NCI-H446 treated with DMSO at 0.1 percent for 48 hours (cell line): ENCODE results near the gene SPATA20.

ENCODE experiments used
- DNase-seq: peaks from one replicate; lab custom pipeline; 2025; lab: John Stamatoyannopoulos, UW

SPATA20 gene

DNA sequence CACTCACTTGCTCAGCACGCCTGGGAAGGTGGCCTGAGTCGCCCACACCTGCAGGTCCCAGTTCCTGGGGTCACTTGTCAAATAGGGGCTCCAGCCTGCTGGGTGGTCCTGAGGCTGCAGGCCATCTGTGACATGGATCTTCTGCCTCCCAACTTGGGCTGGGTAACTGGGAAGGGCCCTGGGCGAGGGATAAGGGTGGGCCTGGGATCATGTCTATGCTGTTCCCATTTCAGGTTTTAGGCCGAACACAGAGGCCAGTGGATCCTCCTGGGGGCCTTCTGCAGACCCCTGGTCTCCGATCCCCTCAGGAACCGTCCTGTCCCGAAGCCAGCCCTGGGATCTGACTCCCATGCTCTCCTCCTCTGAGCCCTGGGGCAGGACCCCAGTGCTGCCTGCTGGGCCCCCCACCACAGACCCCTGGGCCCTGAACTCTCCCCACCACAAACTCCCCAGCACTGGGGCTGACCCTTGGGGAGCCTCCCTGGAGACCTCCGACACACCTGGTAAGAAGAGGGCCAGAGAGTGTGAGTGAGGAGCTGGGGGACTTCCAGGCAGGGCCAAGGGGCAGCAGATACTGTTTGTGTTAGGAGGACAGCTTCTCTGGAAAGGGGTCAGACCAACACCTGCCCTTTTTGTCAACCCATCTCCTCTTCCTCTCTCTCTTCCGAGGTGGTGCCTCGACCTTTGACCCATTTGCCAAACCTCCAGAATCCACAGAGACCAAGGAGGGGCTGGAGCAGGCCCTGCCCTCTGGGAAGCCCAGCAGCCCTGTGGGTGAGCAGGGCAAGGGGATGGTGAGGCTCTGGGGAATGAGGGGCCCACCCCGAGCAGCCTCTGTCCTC lies 6.2 kb upstream of the SPATA20 start:
- DNase-seq, result no peak

DNA sequence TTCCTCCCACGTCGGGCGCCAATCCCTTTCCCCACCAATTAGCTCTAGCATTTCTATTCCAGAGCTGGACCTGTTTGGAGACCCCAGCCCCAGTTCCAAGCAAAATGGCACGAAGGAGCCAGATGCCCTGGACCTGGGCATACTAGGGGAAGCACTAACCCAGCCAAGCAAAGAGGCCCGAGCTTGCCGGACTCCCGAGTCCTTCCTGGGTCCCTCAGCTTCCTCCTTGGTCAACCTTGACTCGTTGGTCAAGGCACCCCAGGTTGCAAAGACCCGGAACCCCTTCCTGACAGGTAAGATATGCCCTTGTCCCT lies 5.6 kb upstream of the SPATA20 start:
- DNase-seq, result no peak

DNA sequence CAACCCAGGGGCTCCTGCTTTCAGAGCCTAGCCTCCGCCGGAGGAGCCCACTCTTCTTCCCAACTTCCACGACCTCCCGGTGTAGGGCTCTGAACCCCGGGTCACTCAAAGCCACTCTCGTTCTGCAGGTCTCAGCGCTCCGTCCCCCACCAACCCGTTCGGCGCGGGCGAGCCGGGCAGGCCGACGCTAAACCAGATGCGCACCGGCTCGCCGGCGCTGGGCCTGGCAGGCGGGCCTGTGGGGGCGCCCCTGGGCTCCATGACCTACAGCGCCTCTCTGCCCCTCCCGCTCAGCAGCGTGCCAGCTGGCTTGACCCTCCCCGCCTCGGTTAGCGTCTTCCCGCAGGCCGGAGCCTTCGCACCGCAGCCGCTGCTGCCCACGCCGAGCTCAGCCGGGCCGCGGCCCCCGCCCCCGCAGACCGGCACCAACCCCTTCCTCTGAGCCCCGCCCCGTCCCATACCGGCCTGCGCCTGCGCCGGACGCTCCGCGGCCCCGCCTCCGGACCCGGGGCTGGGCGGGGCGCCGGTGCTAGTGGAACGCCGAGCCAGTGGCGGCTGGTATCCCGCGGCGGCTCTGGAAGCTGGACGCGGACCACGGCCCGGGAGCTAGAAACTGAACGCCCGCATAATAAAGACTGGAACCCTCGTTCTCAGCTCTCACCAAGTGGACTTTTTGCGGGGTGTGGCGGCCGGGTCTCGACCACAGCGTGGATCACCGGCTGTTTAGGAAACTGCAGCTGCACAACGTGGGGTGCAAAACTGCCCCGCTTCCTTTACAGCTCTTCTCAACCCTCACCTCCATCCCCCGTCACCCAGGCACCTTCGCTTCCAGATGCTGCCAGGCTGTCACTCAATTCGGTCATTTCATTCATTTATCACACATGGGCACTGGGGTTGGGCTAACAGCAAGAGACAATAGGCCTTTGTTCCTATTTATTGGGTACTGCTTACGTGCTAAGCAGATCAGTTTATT lies 5.0 kb upstream of the SPATA20 start:
- peak; percentile 51 for DNase-seq

DNA sequence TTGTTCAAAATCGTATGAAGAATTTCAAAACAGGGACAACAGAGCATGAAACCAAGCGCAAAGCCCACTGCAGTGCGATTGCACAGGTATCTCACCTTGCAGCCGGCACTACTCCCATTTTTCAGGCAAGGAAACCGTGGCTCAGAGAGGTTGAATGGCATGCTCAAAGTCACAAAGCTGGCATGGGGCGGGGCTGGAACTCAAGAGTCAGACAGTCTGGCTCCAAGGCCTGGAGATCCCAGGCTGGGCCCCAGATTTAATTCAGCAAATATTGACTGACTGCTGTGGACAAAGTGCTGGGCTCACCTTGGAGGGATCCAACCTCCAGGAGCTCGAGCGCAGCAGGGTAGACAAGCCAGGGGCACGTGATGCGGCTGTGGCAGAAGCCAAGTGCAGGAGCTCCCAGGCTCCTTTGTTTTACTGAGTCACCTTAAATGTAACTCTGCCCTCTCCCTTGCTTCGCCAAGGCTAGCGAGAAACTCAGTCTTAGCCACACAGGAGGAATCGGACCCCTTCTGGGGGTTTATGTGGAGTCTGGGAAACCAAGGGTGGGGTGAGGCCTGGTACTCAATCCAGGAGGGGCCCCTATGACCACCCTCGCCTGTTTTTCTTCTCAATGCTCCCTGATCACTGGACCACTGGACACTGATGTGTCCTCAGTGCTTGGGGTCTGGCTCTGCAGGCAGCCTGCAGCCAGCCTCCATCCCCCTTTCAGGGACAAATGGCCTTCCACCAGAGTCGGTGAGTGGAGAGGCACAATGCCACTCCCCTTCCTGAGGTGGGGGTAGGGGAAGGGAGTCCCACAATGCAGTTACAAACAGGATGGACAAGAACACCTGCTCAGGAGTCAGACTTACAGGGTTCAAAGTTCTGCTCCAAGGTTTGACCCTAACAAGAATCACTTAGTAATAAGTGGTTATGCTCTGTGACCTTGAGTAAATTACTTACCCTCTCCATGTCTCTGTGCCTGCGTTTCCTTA lies 3.9 kb upstream of the SPATA20 start:
- DNase-seq, result no peak

DNA sequence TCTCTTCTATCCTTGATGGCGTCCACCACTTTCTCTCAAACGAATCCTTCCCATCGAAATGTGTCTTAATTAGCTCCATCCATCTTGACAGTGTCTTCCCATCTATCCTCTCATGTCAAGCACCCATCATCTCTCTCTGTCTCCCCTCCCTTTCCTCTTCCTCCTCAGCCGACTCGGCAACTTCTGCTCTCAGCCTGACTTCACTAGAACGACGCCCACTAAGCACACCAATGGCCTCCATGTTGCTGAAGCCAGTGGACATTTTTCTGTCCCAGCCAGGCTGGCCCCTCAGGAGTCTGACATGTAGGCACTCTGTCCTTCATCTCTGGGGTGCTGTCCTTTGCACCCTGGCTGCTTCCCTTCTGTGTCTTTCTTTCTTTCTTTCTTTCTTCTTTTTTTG lies 2.5 kb upstream of the SPATA20 start:
- DNase-seq, result no peak

DNA sequence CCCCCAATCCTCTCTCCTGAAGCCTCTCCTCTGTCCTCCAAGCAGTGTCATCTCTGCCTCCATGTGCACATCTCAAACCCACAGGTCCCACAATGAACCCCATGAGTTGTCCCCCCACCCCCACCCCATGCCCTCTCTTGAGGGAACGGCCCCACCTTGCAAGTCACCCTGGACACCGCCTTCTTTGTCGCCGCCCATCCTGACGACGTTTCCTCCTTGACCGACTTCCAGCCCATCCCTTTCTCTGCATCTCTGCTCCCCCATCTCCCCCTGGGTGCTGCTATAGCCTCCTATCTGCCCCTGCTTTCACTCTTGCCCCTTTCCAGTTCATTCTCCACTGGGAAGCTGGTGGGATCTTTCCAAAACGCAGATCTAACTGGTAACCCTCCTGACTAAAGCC lies 1.7 kb upstream of the SPATA20 start:
- no peak for DNase-seq

DNA sequence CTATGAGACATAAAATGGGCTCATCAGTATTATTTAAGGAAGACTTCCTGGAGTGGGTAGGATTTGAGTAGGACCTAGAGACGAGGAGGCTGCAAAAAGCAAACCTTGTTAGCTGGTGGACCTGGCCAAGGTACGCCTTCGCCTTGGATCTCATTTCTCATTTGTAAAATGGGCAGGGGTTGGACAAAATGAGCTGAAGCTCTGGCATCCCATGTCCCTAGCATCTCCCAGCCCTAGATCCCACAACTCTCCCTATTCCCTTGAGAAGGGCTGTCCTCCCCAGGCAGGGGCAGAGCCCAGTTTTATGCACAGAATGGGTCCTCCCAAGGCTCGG lies 306 bp upstream of the SPATA20 start:
- no peak for DNase-seq

DNA sequence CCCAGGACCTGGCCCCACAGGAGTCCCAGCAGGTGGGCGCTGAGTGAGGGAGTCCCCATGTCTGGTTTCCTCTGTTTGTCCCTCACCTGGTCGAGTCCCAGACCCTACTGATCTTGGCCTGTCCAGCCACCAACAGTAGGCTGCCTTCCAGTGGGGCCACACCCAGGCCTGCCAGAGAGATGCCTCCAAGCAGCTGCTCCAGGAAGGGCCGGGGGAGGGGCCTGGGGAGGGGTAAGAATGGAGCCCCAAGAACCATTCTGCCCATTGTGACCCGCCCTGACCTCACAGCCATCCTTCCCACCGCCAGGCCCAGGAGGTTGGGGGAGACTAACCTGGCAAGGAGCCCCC lies 736 bp downstream of the SPATA20 start:
- DNase-seq, result no peak

DNA sequence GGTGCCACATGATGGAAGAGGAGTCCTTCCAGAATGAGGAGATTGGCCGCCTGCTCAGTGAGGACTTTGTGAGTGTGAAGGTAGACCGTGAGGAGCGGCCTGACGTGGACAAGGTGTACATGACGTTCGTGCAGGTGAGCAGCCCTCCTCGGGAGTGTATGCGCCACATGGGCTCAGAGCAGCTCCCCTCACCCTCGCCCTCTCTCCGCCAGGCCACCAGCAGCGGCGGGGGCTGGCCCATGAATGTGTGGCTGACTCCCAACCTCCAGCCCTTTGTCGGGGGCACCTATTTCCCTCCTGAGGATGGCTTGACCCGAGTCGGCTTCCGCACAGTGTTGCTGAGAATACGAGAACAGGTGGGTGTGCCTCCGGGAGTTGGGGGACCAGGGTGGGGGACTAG lies 1.9 kb downstream of the SPATA20 start:
- DNase-seq, result no peak

DNA sequence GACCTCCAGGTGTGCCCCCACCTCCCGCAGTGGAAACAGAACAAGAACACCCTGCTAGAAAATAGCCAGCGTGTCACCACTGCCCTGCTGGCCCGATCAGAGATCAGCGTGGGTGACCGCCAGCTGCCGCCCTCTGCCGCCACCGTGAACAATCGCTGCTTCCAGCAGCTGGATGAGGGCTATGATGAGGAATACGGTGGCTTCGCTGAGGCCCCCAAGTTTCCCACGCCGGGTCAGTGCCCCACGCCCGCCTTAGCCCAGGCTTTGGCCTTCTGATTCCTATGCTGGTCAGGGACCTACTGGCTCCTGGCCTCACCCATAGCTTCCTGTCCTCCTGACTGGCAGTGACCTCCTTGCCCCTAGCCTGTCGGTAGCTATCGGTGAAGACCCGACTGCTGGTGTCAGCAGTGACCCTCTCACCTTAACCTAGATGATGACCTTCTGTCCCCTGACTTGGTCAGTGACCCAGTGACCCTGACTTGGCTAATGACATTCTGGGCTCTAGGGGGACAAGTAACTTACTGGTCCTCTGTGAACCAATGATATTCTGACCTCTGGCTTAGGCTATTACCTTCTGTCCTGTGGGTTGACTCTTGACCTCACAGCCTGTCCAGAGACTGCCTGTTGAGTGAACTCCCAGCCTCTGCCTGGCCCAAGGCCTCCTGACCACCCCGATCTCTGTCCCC lies 2.4 kb downstream of the SPATA20 start:
- DNase-seq, result no peak

DNA sequence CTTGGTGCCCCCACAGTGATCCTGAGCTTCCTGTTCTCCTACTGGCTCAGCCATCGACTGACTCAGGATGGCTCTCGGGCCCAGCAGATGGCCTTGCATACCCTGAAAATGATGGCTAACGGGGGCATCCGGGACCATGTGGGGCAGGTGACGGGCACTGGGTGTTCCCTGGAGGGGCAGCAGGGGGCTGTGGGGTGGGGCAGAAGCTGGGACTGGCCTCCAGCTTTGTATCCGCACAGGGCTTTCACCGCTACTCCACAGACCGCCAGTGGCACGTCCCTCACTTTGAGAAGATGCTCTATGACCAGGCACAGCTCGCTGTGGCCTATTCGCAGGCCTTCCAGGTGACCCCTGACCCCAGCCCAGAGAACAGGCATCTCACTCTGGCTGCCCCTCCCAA lies 3.0 kb downstream of the SPATA20 start:
- DNase-seq, result no peak

DNA sequence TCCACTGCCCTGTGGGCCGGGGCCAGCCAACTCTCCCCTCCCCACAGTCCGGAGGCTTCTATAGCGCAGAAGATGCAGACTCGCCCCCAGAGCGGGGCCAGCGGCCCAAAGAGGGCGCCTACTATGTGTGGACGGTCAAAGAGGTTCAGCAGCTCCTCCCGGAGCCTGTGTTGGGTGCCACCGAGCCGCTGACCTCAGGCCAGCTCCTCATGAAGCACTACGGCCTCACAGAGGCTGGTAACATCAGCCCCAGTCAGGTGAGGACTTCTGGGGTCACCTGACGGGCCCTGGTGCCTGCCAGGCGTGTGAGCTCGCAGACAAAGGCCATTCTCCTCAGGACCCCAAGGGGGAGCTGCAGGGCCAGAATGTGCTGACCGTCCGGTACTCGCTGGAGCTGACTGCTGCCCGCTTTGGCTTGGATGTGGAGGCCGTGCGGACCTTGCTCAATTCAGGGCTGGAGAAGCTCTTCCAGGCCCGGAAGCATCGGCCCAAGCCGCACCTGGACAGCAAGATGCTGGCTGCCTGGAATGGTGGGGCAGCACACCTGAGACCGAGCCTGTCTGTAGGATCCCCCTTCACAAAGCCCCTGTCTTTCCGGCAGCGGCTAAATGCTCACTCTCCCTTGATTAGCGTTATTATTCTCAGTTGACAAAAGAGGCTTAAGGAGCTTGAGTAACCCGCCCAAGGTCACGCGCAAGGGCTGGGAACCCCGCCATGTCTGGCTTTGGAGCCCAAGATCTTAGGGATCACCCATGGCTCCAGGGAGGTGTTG lies 3.9 kb downstream of the SPATA20 start:
- DNase-seq, result no peak

DNA sequence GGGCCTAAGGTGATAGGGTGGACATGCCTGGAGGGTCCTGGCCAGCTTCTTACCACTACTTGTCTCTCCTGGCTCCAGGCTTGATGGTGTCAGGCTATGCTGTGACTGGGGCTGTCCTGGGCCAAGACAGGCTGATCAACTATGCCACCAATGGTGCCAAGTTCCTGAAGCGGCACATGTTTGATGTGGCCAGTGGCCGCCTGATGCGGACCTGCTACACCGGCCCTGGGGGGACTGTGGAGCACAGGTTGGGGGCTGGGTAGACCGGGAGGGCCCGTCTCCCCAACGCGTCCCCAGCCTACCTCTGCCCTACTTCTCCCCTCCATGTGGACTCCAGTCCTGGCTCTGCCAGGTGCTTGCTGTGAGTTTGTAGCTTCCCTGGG lies 4.5 kb downstream of the SPATA20 start:
- no peak for DNase-seq

DNA sequence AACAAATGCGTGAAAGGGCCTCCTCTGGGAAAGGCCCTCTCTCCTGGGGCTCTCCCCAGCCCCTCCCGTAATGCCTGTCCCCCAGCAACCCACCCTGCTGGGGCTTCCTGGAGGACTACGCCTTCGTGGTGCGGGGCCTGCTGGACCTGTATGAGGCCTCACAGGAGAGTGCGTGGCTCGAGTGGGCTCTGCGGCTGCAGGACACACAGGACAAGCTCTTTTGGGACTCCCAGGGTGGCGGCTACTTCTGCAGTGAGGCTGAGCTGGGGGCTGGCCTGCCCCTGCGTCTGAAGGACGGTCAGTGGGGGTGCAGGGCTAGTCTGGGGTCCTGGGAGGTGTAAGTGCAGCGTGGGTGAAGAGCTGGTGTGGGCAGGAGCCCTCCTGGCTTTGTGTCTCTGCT lies 4.9 kb downstream of the SPATA20 start:
- no peak for DNase-seq

DNA sequence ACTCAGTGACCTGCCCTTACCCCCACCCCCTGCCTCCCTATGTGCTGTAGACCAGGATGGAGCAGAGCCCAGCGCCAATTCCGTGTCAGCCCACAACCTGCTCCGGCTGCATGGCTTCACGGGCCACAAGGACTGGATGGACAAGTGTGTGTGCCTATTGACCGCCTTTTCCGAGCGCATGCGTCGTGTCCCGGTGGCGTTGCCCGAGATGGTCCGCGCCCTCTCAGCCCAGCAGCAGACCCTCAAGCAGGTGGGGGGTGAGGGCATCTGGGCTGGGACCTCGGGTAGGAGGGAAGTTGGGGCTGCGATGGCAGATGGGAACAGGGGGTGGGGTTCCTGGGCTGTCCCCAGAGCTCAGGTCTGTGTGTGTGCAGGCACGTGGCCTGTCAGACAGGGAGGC lies 7.2 kb downstream of the SPATA20 start:
- no peak for DNase-seq

DNA sequence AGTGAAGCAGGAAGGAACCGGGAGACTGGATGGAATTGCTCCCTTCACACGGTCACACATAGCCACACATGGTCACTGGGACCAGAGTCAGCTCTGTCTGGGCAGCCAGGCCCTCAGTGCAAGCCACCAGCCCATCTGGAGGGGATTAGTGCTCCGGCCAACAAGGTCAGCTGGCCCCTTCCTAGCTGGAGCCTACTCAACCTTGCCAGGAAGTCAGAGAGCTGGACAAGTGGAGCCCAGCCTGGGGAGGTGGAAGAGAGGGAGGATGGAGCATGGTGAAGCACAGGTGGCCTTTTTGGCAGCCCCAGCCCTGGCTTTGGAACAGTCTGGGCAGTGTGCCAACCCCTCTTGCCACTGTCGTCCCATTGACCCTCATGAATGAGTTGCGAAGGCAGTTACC lies 9.8 kb downstream of the SPATA20 start:
- peak; percentile 58 for DNase-seq

DNA sequence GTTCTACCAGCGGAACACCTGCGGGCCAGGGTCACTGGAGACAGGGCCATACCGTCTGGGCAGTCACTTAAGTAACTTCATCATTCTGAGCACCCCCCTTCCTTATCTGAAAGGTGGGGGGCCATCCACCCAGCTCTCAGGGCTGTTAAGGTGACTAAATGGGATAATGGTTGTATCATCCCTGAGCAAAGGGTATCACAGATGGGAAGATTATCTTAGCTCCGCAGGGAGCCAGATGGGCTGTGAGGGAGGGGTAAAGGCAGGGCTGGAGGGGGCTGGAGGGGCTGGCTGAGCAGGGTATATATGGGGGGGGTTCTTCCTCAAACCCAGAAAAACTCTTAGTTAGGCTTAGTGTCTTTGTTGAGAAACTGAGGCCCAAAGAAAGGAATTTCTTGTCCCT lies 10.7 kb downstream of the SPATA20 start:
- no peak for DNase-seq

DNA sequence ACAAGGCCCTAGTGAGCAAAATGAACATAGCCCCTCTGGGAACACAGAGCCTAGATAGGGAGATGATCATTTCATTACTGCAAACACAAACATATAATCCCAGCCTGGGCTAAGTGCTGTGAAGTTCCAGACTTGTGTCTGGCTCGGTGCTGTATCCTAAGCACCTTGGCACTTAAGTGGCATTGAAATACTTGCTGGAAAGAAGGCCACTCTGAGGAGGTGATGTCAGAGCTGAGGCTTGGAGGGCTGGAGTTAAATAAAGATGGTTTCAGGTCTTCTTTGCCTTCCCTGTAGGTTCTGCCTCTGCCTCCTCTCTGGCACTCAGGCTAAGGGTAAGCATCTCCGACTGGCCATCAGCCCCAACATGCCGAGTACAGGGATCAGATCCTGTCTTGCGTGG lies 11.1 kb downstream of the SPATA20 start:
- no peak for DNase-seq

DNA sequence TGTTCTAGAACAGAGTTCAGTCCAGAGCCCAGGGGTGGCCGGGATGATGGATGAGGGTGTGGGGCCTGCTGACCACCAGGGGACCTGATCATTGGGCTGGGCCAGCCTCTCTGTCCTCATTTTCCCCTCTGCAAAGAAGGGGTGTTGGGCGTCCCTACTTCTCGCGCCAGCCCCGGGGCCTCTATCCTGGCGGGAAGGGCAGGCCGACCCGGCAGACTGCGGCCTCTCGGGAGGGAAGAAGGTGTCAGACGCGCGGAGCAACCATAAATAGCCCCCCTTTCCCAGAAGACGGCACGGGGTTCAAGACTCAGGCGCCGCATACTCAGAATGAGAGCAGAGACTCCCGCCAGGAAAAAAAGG lies 11.6 kb downstream of the SPATA20 start:
- DNase-seq, result no peak

DNA sequence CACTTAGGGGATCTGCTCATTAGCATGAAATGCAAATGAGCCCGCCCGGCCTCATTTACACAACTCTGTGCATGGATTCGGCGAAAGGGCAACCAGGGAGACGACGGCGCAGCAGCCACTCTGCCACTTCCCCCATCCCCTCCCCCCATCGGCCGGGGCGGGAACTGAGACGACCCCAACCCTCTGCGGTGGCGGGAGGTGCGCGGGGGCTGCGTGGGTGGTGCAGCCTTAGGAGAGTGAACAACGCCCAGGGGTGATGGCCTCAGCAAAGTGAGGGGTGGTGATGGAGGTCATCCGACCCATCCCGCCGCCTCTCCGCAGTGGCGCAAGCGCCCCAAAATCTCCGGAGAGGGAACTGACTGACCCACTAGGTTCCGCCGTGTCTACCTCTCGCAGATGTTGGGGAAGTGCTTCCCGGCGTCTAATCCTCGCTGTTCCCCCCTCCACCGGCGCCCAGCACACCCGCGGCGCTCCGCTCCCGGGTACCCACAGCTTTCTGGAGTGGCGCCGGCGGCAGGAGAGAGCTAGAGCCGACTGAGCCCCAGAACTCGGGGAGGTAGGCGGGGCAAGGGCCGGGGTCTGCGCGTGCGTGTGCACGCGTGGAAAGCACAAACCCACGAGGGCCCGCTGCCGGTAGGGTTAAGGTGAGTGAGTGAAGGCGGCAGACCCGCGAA lies 12.1 kb downstream of the SPATA20 start:
- DNase-seq, result no peak
